GM18517 (cell line): ENCODE data around the gene YWHAG.
A peak's percentile ranks its signal among the peaks of the same experiment; 100 is the strongest.
"Not testable (repeated sequence)": the region's sequence is repeated elsewhere in the genome, so short reads cannot be mapped to it uniquely, and the experiment has no call there.

Source experiments
- ATAC-seq: cut with Tn5 transposase; IDR thresholded peaks from one replicate; pipeline ENCODE4 v1.9.1; 2021; ENCODE audit warnings: mild to moderate bottlenecking, moderate library complexity; ENCODE audit not compliant: unreplicated experiment

YWHAG gene

DNA sequence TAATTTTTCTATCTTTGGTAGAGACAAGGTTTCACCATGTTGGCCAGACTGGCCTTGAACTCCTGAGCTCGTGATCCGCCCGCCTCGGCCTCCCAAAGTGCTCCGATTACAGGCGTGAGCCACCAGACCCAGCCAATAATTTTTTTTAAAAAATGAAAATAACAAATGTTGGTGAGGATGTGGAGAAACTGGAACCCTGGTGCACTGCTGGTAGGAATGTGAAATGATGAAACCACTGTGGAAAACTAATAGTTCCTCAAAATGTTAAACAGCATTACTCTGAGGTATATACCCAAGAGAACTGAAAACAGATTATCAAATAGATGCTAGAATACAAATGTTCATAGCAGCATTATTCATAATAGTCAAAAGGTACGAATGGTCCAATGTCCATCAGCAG, 23.0 kb upstream of the YWHAG start:
- no peak for ATAC-seq

DNA sequence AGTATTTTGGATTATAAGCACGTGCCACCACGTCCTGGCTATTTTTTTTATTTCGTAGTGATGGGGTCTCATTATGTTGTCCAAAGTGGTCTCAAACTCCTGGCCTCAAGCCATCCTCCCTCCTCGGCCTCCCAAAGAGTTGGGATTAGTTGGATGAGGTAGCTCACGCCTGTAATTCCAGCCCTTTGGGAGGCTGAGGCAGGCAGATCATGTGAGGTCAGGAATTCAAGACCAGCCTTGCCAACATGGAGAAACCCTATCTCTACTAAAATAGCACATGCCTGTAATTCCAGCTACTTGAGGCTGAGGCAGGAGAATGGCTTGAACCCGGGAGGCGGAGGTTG, 21.8 kb upstream of the YWHAG start:
- no peak for ATAC-seq

DNA sequence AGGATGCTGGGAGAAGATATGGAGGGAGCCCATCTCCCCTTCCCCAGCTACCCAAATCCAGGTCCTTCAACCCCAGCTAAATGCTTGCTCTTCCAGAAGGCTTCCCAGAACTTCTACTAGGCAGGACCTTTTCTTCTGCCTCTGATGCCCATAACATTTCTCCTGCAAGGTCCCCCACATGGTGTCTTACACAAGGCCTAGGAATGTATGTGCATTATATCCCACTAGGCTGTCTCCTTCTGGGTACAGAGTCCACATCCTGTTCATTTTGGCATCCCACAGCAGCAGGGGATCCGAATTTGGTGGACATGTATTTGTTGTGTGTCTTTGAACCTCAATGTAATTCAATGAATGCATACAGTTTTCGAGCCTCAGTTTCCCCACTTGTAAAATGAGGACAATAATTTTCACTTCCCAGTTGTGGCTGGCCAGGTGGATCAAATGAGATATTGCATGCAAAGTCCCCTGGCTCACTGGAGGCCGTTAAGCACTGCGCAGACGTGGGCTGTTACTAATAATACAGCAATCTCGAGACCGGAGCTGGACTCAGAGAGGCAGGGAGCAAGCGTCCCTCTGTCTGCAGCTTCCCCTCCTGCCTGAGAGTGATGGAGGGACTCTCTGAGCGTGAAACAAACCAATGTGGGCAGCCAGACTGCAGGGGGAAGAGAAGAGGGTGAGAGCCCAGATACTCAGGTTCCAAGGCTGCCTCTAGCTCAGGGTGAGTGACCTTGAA, 18.6 kb upstream of the YWHAG start:
- ATAC-seq: no peak

DNA sequence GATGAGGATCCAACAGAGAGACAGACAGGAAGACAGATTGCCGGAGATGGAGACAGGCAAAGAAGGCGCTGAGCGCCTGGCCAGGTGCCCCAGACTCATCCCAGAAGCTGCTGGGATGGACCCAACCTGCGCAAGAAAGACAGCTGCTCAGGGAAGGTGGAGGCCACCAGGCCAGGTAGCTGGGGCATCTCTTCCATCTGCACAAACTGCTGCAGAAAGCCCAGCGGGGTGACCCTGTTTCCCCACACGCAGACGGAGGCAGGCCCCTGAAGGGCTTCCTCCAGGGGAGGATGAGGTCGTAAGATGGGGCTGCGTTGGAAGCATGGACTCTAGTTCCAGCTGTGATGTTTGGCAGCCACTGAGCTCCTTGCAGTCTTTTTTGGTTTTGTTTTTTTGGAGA, 16.5 kb upstream of the YWHAG start:
- no peak for ATAC-seq

DNA sequence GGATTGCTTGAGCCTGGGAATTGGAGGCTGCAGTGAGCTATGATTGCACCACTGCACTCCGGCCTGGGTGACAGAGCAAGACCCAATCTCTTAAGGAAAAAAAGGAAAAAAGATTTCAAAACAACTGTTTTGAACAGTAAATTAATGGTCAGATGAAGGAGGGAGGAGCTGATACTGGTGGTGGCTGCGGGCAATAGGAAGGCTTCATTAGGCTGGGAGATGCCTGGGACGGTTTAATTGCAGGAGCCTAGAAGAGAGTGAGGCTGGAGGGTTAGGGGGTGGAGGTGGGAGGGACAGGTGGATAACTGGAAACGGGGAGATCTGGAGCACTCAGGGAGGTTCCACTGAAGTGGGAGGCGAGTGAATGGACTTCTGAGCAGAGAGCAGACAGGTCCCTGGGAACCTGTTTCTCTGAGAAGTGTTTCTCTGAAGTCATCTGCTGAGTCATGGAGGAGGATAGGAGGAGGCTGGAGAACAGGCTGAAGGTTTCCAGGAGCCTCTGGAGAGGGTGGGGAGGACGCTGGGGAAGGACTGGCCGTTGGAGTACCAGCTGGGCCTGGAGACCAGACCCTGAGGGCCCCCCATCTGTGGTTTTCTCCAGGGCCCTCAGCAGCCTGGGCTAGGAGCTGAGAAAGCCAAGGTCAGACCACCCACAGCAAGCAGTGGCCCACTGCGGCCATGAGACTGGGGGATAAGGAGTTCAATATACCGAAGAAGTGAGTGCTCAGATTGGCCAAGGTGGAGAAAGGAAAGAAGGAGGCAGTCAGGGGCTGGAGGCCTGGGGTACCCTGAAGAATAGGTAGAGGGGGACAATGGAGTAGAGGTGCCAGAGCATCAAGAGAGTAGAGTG, 14.4 kb upstream of the YWHAG start:
- ATAC-seq: no peak

DNA sequence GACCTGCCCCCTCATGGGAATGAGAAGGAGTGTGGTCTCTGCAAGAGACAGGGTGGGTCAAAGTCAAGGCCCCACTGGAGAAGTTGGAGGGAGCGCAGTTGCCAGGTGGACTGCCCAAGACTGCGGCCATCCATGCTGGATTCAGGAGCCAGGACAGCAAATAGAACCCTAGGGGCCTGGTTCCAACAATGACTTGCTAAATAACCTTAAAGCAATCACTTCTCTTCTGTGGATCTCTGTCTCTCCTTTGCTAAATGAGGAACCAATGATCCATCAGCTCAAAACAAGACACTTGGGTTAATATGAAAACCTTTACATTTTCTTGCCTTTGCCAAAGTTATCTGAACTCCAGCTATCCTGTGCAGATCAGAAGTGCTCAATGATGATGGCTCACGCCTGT, 12.6 kb upstream of the YWHAG start:
- no peak for ATAC-seq

DNA sequence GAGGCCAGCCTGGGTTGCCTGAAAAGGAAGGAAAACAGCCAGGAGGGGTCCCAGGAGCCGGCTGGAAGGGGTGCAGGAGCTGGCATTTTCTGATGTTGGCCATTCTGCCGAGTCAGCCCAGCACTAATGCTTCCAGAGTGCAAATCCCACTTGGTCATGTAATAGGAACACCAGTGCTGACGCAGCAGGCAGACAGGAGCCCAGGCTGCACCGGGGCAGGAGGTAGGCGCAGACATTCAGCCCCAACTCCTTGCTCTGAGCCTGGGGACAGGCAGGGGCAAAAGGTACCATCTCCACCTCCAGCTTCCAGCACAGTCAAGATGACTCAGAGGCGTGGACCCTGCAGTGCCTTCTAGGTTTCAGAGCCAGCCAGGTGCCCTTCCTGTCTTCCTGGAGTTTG, 10.2 kb upstream of the YWHAG start:
- ATAC-seq: no peak

DNA sequence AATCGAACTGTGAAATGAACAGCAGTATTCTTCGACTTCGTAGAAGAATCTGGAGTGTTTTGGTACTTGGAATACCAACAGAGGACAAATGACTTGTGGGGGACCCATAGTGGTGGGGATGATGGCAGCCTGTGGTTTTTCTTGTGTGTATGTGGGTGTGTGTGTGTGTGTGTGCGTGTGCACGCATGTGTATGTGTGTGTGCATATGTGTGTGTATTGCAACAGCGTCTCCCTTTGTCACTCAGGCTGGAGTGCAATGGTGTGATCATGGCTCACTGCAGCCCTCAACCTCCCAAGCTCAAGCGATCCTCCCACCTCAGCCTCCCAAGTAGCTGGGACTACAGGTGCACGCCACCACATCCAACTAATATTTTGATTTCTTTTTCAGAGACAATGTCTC, 9.4 kb upstream of the YWHAG start:
- no peak for ATAC-seq

DNA sequence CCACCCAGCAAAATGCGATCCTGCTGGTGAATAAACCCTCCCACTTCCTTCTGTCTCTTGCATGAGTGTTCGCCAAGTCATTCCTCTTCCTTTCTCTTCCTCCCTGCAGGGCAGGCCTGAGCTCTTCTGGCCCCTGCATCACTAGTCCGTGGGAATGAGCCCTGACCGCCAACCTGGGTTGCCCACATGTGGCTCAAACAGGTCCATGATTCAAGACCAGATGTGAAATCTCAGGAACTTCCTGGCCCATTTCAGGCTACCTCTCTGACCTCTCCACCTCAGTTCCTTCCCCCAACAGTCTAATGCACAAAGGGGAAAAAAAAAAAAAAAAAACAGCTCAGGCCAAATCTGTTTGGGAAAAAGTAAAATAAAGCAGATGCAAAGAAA, 5.4 kb upstream of the YWHAG start:
- no peak for ATAC-seq

DNA sequence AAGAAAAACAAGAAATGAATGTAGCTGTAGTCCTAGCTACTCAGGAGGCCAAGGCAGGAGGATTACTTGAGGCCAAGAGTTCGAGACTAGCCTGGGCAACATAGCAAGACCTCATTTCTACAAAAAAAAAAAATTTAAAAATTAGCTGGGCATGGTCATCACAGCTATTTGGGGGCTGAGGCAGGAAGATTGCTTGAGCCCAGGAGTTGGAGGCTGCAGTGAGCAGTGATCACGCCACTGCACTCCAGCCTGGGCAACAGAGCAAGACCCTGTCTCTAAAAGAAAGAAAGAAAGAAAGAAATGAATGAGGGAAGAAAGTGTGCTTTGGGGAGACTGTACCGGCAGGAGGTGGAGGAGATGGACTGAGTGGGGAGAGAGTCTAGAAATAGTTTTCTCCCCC, 5.0 kb upstream of the YWHAG start:
- ATAC-seq: not testable (repeated sequence)

DNA sequence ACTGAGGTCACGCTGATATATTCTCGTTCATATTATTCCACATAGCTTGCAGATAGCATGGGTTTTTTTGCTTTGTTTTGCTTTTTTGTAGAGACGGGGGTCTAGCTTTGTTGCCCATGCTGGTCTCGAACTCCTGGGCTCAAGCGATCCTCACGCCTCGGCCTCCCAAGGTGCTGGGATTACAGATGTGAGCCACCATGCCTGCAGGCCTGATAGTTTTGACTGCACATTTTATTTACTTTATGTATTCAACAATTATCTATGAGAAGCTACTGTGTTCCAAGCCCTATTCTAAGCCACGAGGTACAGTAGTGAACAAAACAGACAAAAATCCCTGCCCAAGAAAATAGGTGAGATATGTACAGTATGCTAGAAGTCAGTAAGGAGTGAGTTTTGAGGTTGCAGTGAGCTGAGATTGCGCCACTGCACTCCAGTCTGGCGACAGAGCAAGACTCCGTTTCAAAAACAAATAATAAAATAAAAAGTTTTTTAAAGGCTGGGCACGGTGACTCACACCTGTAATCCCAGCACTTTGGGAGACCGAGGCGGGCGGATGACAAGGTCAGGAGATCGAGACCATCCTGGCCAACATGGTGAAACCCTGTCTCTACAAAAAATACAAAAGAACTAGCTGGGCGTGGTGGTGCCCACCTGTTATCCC, 1.3 kb upstream of the YWHAG start:
- ATAC-seq: no peak

DNA sequence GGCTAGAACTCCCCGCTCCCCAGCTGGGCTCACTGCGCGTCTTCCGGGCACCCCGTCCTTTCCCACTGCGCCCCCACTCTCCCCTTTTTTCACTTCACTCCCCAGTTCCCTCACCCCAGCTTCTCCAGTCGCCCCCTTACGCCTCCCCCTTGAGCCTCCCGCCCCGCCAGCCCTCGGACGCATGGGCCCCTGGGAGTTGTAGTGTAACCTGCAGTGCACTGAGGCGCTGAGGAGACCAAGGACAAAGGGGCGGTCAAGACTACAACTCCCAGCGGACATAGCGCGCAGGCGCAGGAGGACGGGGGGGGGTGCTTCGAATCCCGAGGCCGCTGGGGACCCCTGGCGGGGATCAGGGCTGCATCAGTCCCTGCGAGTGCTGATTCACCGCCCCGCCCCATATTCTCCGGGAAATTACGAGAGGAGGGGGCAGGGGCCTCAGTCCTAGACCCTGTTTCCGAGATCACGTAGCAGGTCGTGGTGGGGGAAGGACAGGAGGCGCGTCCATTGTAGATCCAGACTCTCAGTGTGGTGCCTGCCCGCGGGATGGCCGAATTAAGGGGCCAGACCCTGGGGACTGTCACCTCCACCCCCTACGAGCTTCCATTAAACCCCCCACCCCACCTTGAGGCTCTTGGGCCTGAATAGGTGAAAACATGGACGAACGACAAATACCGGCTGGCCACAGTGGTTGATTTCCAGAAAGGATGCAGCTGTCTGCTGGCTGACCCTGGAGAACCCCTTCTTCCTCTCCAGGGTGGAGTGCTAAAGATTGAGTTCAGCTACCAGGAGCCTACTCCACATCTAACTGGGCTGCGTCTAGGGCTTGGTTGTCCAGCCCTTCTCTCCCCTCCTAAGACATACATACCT, 553 bp upstream of the YWHAG start:
- peak; percentile 80 for ATAC-seq

DNA sequence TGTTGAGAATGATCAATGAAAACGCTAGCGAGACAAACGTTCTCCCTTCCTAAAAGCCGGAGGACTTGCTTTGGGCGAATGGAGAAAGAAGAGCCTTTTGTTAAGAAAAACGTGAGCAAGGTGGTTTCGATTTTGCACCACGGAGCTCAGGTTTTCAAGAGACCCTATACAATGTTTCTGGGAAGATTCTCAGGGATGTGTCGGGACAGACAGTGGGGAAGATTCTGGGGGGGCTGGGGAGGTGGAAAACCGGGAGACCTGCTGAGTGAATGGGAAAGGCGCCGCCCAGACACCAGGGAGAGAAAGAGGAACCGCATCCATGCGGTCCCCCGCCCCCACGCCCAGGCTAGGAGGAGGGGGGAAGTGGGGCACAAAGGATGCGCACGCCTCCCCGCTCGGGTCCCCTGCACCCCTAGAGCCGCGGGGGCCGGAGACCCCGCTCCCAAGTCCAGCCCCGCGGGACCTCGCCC, 745 bp downstream of the YWHAG start:
- peak; percentile 18 for ATAC-seq

DNA sequence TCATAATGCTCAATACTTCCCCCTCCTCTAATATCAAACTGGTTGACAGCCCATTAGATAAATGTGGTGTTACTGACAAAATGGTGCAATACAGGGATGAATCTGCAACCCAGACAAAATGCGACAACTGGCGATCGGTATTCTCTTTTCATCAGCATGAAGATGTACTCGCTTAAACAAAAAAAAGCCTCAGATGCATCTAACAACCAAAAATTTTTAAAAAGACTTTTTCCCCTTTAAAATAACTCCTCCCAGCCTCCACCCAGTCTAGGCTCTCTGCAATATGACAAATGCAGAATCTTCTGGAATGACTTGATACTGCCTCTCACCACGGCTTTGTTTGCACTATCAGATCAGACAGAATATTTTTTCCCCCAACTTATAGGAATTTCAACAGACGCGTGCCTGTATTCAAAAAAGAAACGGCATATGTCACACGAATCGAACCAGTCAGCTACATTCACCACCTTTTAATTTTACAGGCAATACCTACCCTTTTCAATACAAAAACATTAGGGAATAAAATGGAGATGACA, 1.2 kb downstream of the YWHAG start:
- no peak for ATAC-seq

DNA sequence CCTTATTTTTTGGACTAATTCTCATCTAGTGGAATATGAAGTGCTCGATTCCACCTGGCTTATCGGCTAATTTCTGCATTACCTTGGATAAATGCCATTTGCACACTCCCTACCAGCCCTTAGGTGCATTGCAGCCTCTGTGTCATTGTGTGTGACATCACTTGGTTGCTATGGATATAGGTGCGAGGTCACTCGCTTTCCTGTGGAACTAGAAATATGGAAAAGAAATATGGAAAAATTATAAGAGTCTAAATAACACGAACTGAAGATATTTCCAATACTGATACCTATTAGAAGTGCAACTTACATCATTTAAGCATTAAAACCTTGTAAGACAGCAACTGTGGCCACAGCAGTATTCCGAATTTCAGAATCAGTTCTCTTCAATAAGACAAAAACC, 2.0 kb downstream of the YWHAG start:
- no peak for ATAC-seq

DNA sequence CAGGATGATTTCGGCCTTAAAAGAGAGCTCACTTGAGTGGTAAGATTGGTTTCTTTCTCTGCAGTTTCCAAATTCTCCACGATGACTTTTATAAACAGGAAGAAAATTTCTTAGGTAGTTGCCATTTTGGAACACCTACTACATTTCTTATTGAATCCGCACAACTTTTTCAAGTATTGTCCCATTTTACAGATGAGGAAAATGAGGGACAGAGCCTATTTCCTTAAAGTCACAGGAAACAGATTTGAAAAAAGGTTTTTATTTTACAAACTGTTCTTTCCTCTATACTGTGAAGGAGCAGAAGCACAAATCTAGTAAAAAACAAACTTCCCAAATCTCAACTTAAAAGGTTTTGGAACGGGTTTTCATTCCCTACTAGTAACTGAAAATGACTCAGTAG, 2.7 kb downstream of the YWHAG start:
- ATAC-seq: no peak

DNA sequence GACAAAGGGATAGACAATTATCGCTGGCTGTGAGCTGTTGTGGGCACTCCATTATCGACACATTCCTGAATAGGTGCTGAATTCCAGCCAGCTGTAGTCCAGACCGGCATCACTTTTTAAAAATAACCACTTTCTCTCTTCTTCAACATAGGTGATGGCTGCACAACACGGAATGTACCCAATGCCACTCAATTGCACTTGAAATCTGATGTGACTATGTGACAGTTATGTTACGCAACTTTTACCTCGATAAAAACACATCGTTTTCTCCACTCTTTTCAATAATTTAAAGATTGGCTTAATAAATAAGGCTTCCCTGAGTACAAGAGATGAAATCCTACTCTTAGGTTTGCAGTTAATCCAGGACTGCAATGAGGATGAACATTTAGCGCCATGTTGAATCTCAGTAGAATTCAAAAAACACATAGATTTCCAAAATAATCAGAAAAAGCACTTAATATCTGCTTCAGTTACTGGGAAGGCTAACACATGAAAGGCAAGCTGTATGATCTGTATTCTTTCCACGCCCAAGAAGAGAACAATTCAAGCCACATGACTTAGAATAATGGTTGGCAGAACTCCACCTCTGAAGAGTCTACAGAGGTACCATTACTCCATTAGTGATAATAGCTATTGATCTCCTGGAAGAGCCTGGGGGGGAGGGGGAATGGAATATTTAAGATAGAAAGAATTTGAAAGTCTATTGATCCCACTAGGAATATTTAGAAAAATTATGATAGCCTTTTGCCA, 3.6 kb downstream of the YWHAG start:
- no peak for ATAC-seq

DNA sequence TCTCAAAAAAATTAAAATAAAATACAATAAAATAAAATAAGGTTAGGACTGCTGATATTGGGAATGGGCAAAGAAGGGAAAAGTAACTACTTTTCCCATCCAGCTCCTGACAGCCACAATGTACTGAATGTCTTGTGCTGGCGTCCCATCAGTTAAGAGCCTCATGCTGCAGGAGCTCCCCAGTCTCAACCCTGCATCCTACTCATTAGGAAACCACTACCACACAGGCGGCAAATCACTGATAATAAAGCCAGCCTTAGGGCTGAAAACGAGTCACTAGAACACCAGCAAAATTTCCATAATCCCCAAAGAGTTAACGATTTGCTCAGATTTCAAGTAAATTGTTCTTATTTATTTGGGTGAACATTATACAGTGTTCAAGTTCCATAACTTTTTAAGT, 4.3 kb downstream of the YWHAG start:
- ATAC-seq: no peak

DNA sequence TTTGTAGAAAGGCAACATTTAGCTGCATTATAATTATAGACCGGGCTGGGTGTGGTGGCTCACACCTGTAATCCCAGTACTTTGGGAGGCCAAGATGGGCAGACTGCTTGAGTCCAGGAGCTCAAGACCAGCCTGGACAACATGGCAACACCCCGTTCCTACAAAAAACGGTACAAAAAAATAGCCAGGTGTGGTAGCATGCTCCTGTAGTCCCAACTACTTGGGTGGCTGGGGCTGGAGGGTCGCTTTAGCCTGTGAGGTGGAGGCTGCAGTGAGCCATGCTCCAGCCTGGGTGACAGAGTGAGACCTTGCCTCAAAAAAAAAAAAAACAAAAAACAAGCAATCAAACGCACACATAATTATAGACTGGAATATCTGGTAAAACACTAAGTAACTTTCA, 5.0 kb downstream of the YWHAG start:
- ATAC-seq: no peak

DNA sequence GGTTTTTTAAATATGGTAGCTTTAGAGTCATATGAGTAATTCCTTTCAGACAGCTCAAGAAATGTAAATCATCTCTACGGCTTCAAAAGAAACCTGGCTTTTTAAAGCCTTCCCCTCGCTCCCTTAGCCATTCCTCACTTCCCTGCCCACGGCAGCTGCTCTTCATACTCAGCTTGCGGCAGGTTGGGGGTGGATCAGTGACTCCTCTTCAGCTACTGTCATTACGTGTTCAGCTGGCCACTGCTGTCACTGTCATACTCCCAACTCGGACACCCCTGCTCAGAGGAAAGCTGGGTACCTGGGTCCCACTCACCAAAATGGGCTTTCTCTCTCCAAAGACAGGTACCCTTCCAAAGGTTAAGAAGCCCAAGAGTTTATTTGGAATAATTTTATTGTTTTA, 6.6 kb downstream of the YWHAG start:
- ATAC-seq: no peak
